Putamen (tissue), 1 donor: ENCODE results near the gene DYNC1H1.

Experiments used
- DNase-seq: peaks from one replicate; pipeline ENCODE4 v3.0.0-alpha.2; 2016; ENCODE audit warnings: low spot score

The DYNC1H1 gene

GRCh38 chr14:101964297-101965180, at the start of gene DYNC1H1:
Gene DYNC1H1 (plus strand): TSS chr14:101964573. CDS start chr14:101964692, 119 bp downstream.
- DNase-seq, result peak; percentile 95

- DNase-seq, result no peak
Measured at GRCh38 chr14:101915871-101916815, 48.2 kb upstream of the DYNC1H1 start.

GRCh38 chr14:101916816-101917412, 47.5 kb upstream of the DYNC1H1 start:
- no peak for DNase-seq

GRCh38 chr14:101917413-101918017, 46.9 kb upstream of the DYNC1H1 start:
- DNase-seq, result no peak

- no peak for DNase-seq
Measured at GRCh38 chr14:101918065-101918989, 46.0 kb upstream of the DYNC1H1 start.

GRCh38 chr14:101920271-101920670, 44.1 kb upstream of the DYNC1H1 start:
- no peak for DNase-seq

GRCh38 chr14:101922866-101923265, 41.5 kb upstream of the DYNC1H1 start:
- no peak for DNase-seq

- no peak for DNase-seq
Measured at GRCh38 chr14:101925152-101925551, 39.2 kb upstream of the DYNC1H1 start.

- DNase-seq, result peak; percentile 42
Measured at GRCh38 chr14:101926085-101926484, 38.3 kb upstream of the DYNC1H1 start.

- DNase-seq, result no peak
Measured at GRCh38 chr14:101926620-101927019, 37.8 kb upstream of the DYNC1H1 start.

GRCh38 chr14:101927859-101928258, 36.5 kb upstream of the DYNC1H1 start:
- peak; percentile 58 for DNase-seq

GRCh38 chr14:101928415-101928841, 35.9 kb upstream of the DYNC1H1 start:
- DNase-seq, result no peak

GRCh38 chr14:101929096-101929495, 35.3 kb upstream of the DYNC1H1 start:
- DNase-seq, result no peak

GRCh38 chr14:101929946-101930345, 34.4 kb upstream of the DYNC1H1 start:
- no peak for DNase-seq

- no peak for DNase-seq
Measured at GRCh38 chr14:101932673-101933072, 31.7 kb upstream of the DYNC1H1 start.

- no peak for DNase-seq
Measured at GRCh38 chr14:101933209-101933608, 31.2 kb upstream of the DYNC1H1 start.

GRCh38 chr14:101934601-101935150, 29.7 kb upstream of the DYNC1H1 start:
- no peak for DNase-seq

- no peak for DNase-seq
Measured at GRCh38 chr14:101937926-101938767, 26.2 kb upstream of the DYNC1H1 start.

- no peak for DNase-seq
Measured at GRCh38 chr14:101939646-101940170, 24.7 kb upstream of the DYNC1H1 start.
